ENCODE results near the gene ABCA4.

Gene ABCA4

DNA sequence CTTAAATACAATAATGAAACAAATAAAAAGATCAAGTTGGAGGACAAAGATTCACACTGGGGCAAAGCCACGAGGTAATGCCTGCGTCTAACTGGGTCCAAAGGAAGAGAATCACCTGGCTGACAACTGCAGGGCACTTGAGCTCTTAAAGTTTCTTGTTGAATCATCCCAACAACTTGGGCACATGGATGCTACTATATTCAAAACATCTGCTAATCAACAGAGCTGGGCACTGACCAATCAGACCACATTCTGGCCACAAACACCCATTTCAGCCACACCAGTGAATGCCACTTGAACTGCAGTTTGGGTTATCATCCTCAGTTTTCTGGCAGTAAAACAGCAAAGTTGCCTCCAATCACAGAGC lies 51.0 kb downstream of the ABCA4 start:
- no peak for TF ChIP-seq FOXP2 (optimal IDR thresholded peaks at IDR 0.05; ENCODE audit: borderline replicate concordance, extremely low read depth, extremely low read length, insufficient read depth)
- no peak for TF ChIP-seq REST (IDR thresholded peaks at IDR 0.05; ENCODE audit: insufficient read depth in 1 of 2, low read depth in 2 of 2, low read length in 2 of 2)

DNA sequence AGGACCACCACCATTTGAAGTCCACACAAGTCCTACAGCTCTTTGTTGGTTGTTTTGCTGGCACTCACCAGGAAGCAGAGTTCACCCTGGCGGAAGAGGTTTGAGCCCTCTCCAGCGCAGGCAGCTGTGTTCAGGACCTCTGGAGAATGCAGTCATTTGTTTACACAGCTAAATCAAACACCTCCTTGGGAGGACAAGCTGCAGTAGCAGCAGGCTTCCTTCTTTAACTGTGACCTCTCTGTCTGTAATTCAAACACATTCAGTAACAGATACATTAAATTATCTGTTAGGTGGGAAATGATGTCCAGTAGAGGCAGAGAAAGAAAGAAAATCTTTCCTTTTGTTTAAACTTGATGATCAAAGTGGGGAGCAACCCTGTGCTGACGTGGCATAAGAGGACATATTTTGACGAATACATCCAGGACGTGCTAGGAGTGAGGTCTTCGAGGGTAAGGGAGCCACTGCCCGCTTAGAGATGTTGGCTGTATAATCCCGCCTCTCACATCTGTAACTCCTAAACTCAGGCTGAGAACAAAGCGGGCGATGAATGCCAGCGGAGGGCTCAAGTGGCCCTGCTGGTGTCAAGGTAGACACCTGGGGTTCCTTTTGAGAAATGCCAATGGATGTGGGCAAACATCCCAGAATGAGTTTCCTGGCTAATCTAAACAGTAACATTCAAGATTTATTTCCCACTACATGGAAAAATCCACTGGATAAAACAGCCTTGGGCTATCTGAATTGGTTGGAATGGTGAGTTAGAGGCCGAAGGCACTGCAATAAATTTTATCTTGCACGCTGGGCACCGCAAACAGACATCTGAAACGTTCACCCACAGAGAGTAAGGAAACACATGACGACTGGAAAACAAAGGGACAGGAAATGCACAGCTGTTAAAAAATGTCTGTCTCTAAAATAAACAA lies 51.7 kb downstream of the ABCA4 start:
- TF ChIP-seq FOXP2 (optimal IDR thresholded peaks at IDR 0.05; ENCODE audit: borderline replicate concordance, extremely low read depth, extremely low read length, insufficient read depth) (peak; percentile 44), SIN3A (IDR thresholded peaks at IDR 0.05; ENCODE audit: borderline replicate concordance, insufficient read depth, low read length) (no peak; the same call in 1 of the 2 replicates), TAF1 (IDR thresholded peaks at IDR 0.05; ENCODE audit: borderline replicate concordance, insufficient read depth, low read length) (no peak)

DNA sequence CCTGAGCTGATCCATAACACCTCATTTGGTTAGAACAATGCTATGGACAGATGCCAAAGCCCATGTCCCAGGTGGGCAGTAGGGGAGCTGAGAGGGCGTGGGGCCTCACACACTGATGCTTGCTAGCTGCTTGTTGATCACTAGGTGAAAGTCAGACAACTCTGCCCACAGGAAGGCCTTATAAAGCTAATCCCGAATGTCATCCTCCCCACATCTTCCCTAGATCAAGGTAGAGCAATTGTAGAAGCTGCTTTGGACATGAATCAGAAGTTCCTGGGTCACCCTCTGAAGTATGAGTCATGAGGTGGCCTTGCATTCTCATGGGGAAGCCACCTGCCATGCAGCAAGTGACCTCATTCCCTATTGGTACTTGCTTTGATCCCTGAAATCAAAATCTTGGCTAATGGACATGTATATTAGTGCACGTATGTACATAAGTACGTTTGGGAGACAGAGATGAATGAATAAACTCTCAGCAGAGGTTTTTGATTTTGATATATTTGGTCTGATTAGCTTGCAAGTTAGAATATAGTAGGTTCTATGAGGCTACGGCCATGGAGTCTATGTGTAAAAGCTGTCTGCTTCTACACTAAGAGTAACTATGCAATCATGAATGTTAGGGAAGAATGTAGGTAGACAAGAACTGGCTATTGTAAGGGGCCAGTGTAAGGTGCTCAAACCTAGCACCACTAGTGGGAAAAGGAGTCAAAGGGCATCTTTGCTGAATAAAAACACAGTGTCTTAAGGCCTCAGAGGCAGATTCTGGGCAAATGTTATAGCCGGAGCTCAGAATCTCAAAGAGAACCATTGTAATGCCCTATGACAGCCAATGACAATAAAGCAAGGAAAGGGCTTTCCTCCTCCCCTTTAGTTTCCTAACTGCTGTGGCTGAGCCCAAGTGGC lies 52.6 kb downstream of the ABCA4 start:
- no peak for TF ChIP-seq REST (IDR thresholded peaks at IDR 0.05; ENCODE audit: insufficient read depth in 1 of 2, low read depth in 2 of 2, low read length in 2 of 2)
- TF ChIP-seq SIN3A (IDR thresholded peaks at IDR 0.05; ENCODE audit: borderline replicate concordance, insufficient read depth, low read length) = no peak
- no peak for TF ChIP-seq FOXP2 (optimal IDR thresholded peaks at IDR 0.05; ENCODE audit: borderline replicate concordance, extremely low read depth, extremely low read length, insufficient read depth)
- TF ChIP-seq TAF1 (IDR thresholded peaks at IDR 0.05; ENCODE audit: borderline replicate concordance, insufficient read depth, low read length) = no peak
- no peak for TF ChIP-seq POLR2AphosphoS5 (IDR thresholded peaks at IDR 0.05; ENCODE audit: low read depth, low read length)

DNA sequence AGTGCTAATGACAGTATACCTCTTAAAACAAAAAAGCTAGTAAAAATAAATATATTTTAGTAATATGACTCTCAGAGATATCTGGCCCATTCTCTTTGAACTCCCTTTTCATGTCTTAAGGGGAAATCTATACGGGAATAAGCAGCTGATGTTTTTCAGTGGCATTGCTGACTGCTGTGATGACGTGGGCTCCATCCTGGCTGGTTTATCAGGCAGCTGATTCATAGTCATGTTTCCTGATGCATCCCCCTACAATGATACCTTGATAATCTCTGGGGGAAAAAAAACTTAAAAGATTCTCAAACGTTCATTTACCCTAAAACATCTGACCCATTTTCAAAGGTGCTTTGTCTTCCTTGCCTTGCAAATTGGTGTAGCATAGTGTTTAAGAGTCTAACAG lies 53.8 kb downstream of the ABCA4 start:
- TF ChIP-seq FOXP2 (optimal IDR thresholded peaks at IDR 0.05; ENCODE audit: borderline replicate concordance, extremely low read depth, extremely low read length, insufficient read depth) = no peak
- TF ChIP-seq REST (IDR thresholded peaks at IDR 0.05; ENCODE audit: insufficient read depth in 1 of 2, low read depth in 2 of 2, low read length in 2 of 2) = no peak
- no peak for TF ChIP-seq TAF1 (IDR thresholded peaks at IDR 0.05; ENCODE audit: borderline replicate concordance, insufficient read depth, low read length)

- TF ChIP-seq REST (IDR thresholded peaks at IDR 0.05; ENCODE audit: insufficient read depth in 1 of 2, low read depth in 2 of 2, low read length in 2 of 2) (peak in 1 of 2 experiments; percentile 51; a peak in 1 of 4 replicates), FOXP2 (optimal IDR thresholded peaks at IDR 0.05; ENCODE audit: borderline replicate concordance, extremely low read depth, extremely low read length, insufficient read depth) (no peak)
Measured at GRCh38 chr1:94063379-94063778, 57.6 kb downstream of the ABCA4 start.

Measured in PFSK-1 (cell line).